Subcutaneous abdominal adipose tissue (tissue), 5 donors: ENCODE results near the gene MAML2.
A peak's percentile ranks its signal among the peaks of the same experiment; 100 is the strongest.

Source experiments
- H3K27ac ChIP-seq: one replicate; pipeline ENCODE4 v1.7.0; 2013; ENCODE audit warnings: low read depth, mild to moderate bottlenecking, inconsistent platforms, low read length, moderate library complexity
- H3K27me3 ChIP-seq, 5 donors: one replicate each; pipeline ENCODE4 v1.7.0; 2013; ENCODE audit warnings: low read length in 5 of 5, inconsistent platforms in 1 of 5; ENCODE audit not compliant: control insufficient read depth in 5 of 5, insufficient read depth in 4 of 5
- H3K36me3 ChIP-seq, 5 donors: one replicate each; pipeline ENCODE4 v1.7.0; 2013; ENCODE audit warnings: low read length in 5 of 5; ENCODE audit not compliant: control insufficient read depth in 5 of 5, insufficient read depth in 5 of 5
- H3K4me1 ChIP-seq, 5 donors: one replicate each; pipeline ENCODE4 v1.7.0; 2013; ENCODE audit warnings: low read length in 5 of 5, mild to moderate bottlenecking in 3 of 5, moderate library complexity in 1 of 5; ENCODE audit not compliant: control insufficient read depth in 5 of 5, insufficient read depth in 5 of 5
- H3K4me3 ChIP-seq, 5 donors: one replicate each; pipeline ENCODE4 v1.7.0; 2013; ENCODE audit warnings: low read length in 5 of 5, low read depth in 1 of 5
- H3K9ac ChIP-seq, 5 donors: one replicate each; pipeline ENCODE4 v1.7.0; 2013; ENCODE audit warnings: low read length in 5 of 5, mild to moderate bottlenecking in 4 of 5, moderate library complexity in 3 of 5
- H3K9me3 ChIP-seq, 5 donors: one replicate each; pipeline ENCODE4 v1.7.0; 2013; ENCODE audit warnings: low read length in 5 of 5; ENCODE audit not compliant: control insufficient read depth in 5 of 5
- donor health status: healthy.
- donor health status: healthy.
- donor health status: healthy.
- donor health status: healthy.
- donor health status: healthy.

Gene MAML2

DNA sequence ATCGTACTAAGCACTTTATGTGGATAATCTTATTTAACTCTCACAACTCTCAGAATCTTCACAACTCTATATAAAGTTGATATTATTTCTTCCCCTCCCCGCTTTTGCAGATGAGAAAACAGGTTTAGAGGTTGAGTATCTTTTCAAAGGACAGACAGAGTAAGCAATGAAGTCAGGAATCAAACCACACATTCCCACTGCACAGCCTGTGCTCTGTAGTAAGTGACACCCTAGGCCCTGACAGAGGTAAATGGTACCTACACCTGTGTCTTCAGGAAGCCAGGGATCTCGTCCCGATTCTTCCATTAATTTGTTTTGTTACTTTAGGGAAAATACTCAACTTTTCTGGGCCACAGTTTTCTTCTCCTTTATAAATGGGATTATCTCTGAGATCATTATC is 246.6 kb downstream of the MAML2 start:
- H3K4me1 ChIP-seq, result peaks cover 4 to 57% (median 43%) of the 10 kb centered on the region in 5 donors
- H3K4me3 ChIP-seq, result no peak overlapping the region
- no peak overlapping the region for H3K9ac ChIP-seq
- H3K27ac ChIP-seq, result no peak overlapping the region
- no peaks in the 10 kb centered on the region for H3K27me3 ChIP-seq
- H3K9me3 ChIP-seq, result no peaks in the 10 kb centered on the region
- H3K36me3 ChIP-seq, result peaks cover 4 to 18% (median 10%) of the 10 kb centered on the region in 5 donors

DNA sequence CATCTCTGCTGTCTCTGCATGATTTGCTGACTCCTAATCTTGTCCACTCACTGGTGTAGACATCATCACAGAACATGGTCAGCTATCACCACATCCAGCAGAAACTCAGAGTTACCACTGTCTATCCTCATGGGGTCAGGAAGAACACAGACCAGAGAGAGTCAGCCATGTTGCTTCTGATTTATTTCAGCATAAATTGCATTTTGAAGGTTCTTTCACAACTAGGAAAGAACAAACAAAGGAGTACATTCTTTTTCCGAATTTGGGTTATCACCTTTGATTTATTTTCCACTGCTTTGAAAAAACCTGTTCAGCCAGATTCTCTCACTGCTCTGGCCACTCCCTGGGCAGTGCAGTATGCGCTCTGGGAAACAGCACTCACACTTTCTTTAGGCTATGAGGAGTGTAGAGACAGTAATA is 247.1 kb downstream of the MAML2 start:
- H3K4me3 ChIP-seq, result no peak overlapping the region
- peaks cover 4 to 62% (median 47%) of the 10 kb centered on the region in 5 donors for H3K4me1 ChIP-seq
- H3K27me3 ChIP-seq, result no peaks in the 10 kb centered on the region
- no peaks in the 10 kb centered on the region for H3K9me3 ChIP-seq
- H3K9ac ChIP-seq, result no peak overlapping the region
- H3K36me3 ChIP-seq, result peaks cover 5 to 18% (median 10%) of the 10 kb centered on the region in 5 donors
- H3K27ac ChIP-seq, result no peak overlapping the region

DNA sequence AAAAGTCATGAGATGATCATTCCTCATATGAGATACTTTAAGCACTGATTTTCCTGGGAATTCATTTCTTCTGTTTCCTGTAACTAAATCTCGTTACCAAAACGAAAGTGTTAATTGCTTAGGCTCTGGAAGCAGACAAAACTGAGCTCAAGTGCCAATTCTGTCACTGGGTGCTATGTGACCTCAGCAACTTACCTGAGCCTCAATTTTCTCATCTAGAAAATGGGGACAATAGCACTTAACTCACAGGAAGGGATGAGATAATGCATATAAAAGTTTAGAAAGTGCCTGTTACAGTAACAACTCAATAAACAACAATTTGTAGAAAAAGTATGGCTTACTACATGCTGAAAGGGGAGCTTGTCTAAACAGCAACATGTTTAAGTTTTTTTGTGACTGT is 248.8 kb downstream of the MAML2 start:
- Histone ChIP-seq H3K4me1 (peaks cover 4 to 76% (median 59%) of the 10 kb centered on the region in 5 donors), H3K9me3 (no peaks in the 10 kb centered on the region), H3K36me3 (peaks cover 5 to 18% (median 10%) of the 10 kb centered on the region in 5 donors), H3K27me3 (no peaks in the 10 kb centered on the region), H3K9ac (no peak overlapping the region), H3K27ac (peak overlapping the region; percentile 25), H3K4me3 (no peak overlapping the region)

DNA sequence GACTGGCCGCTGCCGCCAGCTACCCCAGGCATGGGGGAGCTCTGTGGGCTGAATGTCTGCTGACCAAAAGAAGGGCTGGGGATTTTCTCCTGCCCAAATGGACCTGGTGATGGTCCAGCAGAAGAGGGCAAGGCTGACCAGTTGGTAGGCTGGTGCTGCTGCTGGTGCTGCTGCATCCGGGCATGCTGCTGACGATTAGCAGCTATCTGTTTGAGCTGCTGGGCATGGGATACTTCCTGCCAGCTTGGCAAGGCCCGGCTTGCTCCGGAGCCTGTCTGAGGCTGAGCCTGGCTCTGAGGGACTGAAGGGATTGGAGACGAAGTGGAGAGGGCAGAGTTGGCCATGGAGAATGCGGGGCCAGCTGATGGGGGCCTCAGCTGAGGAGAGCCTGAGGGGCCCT is 250.5 kb downstream of the MAML2 start:
- H3K4me1 ChIP-seq, result peaks cover 0 to 72% (median 52%) of the 10 kb centered on the region in 5 donors
- H3K4me3 ChIP-seq, result no peak overlapping the region
- H3K9ac ChIP-seq, result no peak overlapping the region
- peak overlapping the region; percentile 38 for H3K27ac ChIP-seq
- H3K36me3 ChIP-seq, result peaks cover 5 to 18% (median 10%) of the 10 kb centered on the region in 5 donors
- H3K9me3 ChIP-seq, result no peaks in the 10 kb centered on the region
- no peaks in the 10 kb centered on the region for H3K27me3 ChIP-seq

DNA sequence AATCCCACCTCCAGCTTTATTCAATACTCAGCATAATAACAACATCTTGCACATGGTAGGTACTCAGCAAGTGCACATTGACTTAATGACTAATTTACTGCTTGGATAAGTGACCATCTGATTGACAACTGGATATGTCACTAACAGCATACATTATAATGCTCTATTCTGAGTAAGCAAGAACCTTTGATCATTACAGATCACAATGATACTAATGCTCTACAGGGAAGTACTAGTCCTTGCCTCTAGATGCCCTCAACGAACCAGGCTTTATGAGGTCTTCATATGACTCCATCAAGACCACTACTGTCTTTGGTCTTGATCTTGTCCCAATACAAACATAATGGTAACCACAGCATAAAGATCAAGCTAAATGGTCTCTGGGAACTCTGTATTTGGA is 251.5 kb downstream of the MAML2 start:
- H3K36me3 ChIP-seq, result peaks cover 5 to 18% (median 10%) of the 10 kb centered on the region in 5 donors
- no peak overlapping the region for H3K9ac ChIP-seq
- H3K27me3 ChIP-seq, result no peaks in the 10 kb centered on the region
- peak overlapping the region; percentile 89 for H3K27ac ChIP-seq
- H3K4me3 ChIP-seq, result peak overlapping the region in 1 of 5 donors; percentile 6
- H3K9me3 ChIP-seq, result no peaks in the 10 kb centered on the region
- H3K4me1 ChIP-seq, result peaks cover 0 to 68% (median 50%) of the 10 kb centered on the region in 5 donors

DNA sequence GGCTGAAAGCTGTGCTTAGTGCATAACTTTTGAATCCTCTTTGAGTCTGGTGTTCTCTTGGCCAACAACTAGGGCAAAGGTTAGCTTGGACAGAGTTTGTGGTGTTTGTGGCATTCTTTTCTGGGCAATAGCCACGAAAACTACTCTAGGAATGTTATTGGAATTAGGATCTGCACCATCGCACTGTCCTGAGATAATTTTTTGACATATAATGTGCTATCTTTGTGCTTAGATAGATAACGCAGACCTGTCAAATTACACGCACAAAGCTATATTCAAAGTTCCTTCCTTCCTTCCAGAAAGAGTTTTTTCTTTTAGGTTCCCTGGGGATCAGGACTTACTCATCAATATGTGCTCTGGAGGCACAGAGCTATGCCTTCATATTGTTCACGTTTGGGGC is 252.3 kb downstream of the MAML2 start:
- Histone ChIP-seq H3K9me3 (no peaks in the 10 kb centered on the region), H3K4me1 (peaks cover 0 to 63% (median 50%) of the 10 kb centered on the region in 5 donors), H3K27me3 (no peaks in the 10 kb centered on the region), H3K36me3 (peaks cover 5 to 18% (median 10%) of the 10 kb centered on the region in 5 donors), H3K4me3 (no peak overlapping the region), H3K27ac (peak overlapping the region; percentile 89), H3K9ac (peak overlapping the region in 2 of 5 donors; percentile 36 to 74)

DNA sequence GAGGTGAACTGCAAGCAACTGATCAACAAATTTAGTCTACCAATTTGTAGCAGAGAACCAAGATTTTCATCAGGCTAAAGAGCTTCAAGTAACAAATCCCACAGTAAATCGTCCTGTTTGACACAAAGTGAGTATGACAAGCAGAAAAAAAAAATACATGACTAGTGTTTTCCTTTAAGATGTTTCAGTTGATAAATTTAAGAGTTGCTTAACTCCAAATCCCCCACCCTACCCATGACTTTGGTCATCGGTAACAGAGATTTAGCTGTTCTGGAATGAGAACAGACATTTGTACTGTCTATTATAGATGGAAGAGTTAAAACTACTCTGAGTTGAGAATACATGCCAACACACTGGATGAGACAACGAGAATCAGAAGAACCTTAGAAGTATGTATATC is 254.1 kb downstream of the MAML2 start:
- Histone ChIP-seq H3K9ac (no peak overlapping the region), H3K9me3 (no peaks in the 10 kb centered on the region), H3K4me3 (no peak overlapping the region), H3K27ac (peak overlapping the region; percentile 89), H3K4me1 (peaks cover 0 to 63% (median 46%) of the 10 kb centered on the region in 5 donors), H3K27me3 (no peaks in the 10 kb centered on the region), H3K36me3 (peaks cover 5 to 18% (median 10%) of the 10 kb centered on the region in 5 donors)

DNA sequence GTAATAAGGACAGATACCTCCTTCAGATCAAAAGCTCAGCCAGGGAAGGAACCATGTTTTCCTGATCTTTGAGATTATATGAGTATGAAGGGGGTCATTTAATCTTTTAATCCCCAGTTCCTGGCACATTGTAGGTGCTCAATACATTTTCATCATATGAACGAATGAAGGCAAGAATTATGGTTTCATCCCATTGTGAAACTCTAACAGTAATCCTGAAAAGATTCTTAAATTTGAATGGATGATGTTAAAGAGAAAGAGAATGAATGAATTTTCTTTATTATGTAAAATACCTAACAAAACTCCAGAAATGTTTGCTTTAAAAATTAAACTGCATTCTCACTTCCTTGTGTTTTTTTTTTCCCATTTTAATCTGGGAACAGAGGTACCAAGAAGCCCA is 256.9 kb downstream of the MAML2 start:
- H3K27me3 ChIP-seq, result no peaks in the 10 kb centered on the region
- no peak overlapping the region for H3K27ac ChIP-seq
- H3K9me3 ChIP-seq, result no peaks in the 10 kb centered on the region
- H3K36me3 ChIP-seq, result no peaks in the 10 kb centered on the region
- H3K9ac ChIP-seq, result no peak overlapping the region
- H3K4me1 ChIP-seq, result peaks cover 2 to 47% (median 35%) of the 10 kb centered on the region in 5 donors
- H3K4me3 ChIP-seq, result no peak overlapping the region

DNA sequence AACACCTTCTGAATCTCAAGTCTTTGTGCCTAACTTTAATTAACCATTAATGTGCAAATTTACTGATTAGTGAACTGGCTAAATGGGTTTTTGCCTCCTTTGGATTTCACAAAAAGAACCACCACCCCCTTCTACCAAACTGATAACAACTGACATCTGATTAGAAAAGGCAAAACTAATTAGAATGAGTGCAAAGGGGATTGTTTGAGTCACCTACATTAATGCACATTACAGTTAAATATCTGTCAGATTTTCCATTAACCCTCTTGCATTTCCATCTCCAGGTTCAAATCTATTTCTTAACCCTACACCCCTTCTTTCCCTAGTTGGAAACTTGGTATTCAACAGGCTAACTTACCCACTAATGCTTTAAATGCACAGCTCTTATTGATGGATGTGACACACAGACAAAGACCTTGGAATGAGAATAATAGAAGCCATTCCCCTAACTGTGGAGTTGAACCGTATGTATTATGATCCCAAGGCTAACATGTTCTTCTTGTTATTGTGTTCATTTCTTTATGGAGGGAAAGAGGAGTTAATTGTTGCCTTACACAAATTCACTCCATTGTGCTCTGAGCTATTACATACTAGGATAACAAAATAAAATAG is 257.6 kb downstream of the MAML2 start:
- Histone ChIP-seq H3K9ac (no peak overlapping the region), H3K27ac (no peak overlapping the region), H3K4me1 (peaks cover 2 to 40% (median 28%) of the 10 kb centered on the region in 5 donors), H3K9me3 (no peaks in the 10 kb centered on the region), H3K4me3 (no peak overlapping the region), H3K27me3 (no peaks in the 10 kb centered on the region), H3K36me3 (no peaks in the 10 kb centered on the region)

DNA sequence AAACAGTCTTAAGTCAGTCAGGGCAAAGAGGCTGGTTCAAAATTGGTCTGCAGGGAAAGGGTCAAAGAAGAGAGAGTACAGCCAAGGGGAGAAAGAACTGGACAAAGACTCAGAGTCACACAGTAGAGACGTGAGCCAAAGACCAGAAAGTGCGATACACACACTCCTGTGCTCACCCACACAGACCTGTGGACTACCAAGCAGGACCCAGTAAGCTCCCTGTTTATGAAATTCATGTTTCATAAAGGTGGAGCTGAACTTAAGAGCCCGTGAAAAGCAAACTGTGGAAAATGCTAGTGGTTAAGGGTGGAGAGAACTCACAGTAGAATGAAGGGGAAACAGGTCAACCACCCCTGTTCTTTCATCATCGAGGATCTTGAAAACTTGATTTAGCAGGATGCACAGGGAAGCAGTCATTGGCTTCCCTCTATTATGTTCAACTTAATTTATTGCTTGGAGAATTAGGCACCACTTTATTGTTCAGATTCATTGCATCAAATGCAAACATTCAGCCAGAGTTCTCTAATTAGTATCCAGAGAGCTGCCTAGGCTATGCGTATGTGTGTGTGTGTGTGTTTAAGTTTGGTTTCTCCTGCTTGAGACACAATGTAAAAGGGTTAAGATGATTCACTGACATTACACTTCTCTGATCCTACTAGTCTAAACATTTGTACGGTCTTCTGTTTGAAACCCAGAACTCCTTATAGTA is 258.2 kb downstream of the MAML2 start:
- no peak overlapping the region for H3K9ac ChIP-seq
- no peaks in the 10 kb centered on the region for H3K9me3 ChIP-seq
- no peaks in the 10 kb centered on the region for H3K36me3 ChIP-seq
- H3K27me3 ChIP-seq, result no peaks in the 10 kb centered on the region
- H3K4me3 ChIP-seq, result no peak overlapping the region
- H3K4me1 ChIP-seq, result peaks cover 2 to 34% (median 22%) of the 10 kb centered on the region in 5 donors
- H3K27ac ChIP-seq, result no peak overlapping the region
